ENCODE results near the gene BCAS3.

Gene BCAS3

GRCh38 chr17:61334673-61335072 is 657.0 kb downstream of the BCAS3 start:
- TF ChIP-seq ZNF384 (IDR thresholded peaks at IDR 0.05) (0 out of 2 replicates have a peak, but pooled peaks have one; percentile 12), FOXK2 (IDR thresholded peaks at IDR 0.05) (no peak)
- ChIA-PET POLR2A (no interaction called here), CTCF (no interaction called here)
- no peak for DNase-seq (ENCODE audit: extremely low spot score)

GRCh38 chr17:61335105-61335844 is 657.6 kb downstream of the BCAS3 start:
- TF ChIP-seq LEF1 (IDR thresholded peaks at IDR 0.05; ENCODE audit: borderline replicate concordance) (no peak), TARDBP (IDR thresholded peaks at IDR 0.05) (no peak)
- no peak for DNase-seq (ENCODE audit: extremely low spot score)
- ChIA-PET CTCF (interaction anchor here (0.7 to 1.2 kb wide), 2 partner anchors 33 to 55 kb away, joined by 3 to 4 read pairs; no protein-coding TSS in a partner anchor), POLR2A (interaction anchor here (0.8 kb wide), 1 partner anchor 83 kb away, joined by 3 read pairs; no protein-coding TSS in a partner anchor)

GRCh38 chr17:61335845-61336655 is 658.4 kb downstream of the BCAS3 start:
- DNase-seq (ENCODE audit: extremely low spot score): peak; percentile 30
- ChIA-PET CTCF (interaction anchor here (0.7 to 1.2 kb wide), 2 partner anchors 33 to 54 kb away, joined by 3 to 4 read pairs; no protein-coding TSS in a partner anchor), POLR2A (interaction anchor here (0.8 kb wide), 1 partner anchor 84 kb away, joined by 3 read pairs; no protein-coding TSS in a partner anchor)
- TF ChIP-seq PKNOX1 (IDR thresholded peaks at IDR 0.05) (0 out of 2 replicates have a peak, but pooled peaks have one; percentile 11), LEF1 (IDR thresholded peaks at IDR 0.05; ENCODE audit: borderline replicate concordance) (peak; percentile 77; the same call in 1 of the 2 replicates), CTBP1 (IDR thresholded peaks at IDR 0.05; ENCODE audit: borderline replicate concordance) (no peak)

GRCh38 chr17:61337290-61337689 is 659.6 kb downstream of the BCAS3 start:
- TF ChIP-seq ZNF384 (IDR thresholded peaks at IDR 0.05): no peak
- TF ChIP-seq ARNT (IDR thresholded peaks at IDR 0.05): no peak
- TF ChIP-seq FOXA1 (IDR thresholded peaks at IDR 0.05): no peak
- TF ChIP-seq FOXM1 (IDR thresholded peaks at IDR 0.05; ENCODE audit: borderline replicate concordance): no peak
- no peak for TF ChIP-seq ELF4 (IDR thresholded peaks at IDR 0.05)
- no peak for TF ChIP-seq SUZ12 (IDR thresholded peaks at IDR 0.05)
- TF ChIP-seq LEF1 (IDR thresholded peaks at IDR 0.05; ENCODE audit: borderline replicate concordance): no peak
- TF ChIP-seq TARDBP (IDR thresholded peaks at IDR 0.05): no peak
- TF ChIP-seq L3MBTL2 (conservative IDR thresholded peaks at IDR 0.05): no peak
- TF ChIP-seq PKNOX1 (IDR thresholded peaks at IDR 0.05): no peak
- TF ChIP-seq BHLHE40 (IDR thresholded peaks at IDR 0.05; ENCODE audit: borderline replicate concordance): no peak
- no peak for TF ChIP-seq CTBP1 (IDR thresholded peaks at IDR 0.05; ENCODE audit: borderline replicate concordance)
- no peak for TF ChIP-seq SP1 (IDR thresholded peaks at IDR 0.05)
- TF ChIP-seq NFRKB (IDR thresholded peaks at IDR 0.05): no peak
- no peak for TF ChIP-seq FOXK2 (IDR thresholded peaks at IDR 0.05)
- ChIA-PET CTCF (no interaction called here), POLR2A (no interaction called here)
- no peak for DNase-seq (ENCODE audit: extremely low spot score)

GRCh38 chr17:61338000-61338798 is 660.5 kb downstream of the BCAS3 start:
- no peak for DNase-seq (ENCODE audit: extremely low spot score)
- ChIA-PET POLR2A (no interaction called here), CTCF (no interaction called here)
- no peak for TF ChIP-seq FOXA1 (IDR thresholded peaks at IDR 0.05)
- no peak for TF ChIP-seq HDGF (IDR thresholded peaks at IDR 0.05; ENCODE audit: borderline replicate concordance)
- TF ChIP-seq TARDBP (IDR thresholded peaks at IDR 0.05): no peak
- TF ChIP-seq CTBP1 (IDR thresholded peaks at IDR 0.05; ENCODE audit: borderline replicate concordance): 0 out of 2 replicates have a peak, but pooled peaks have one; percentile 38
- no peak for TF ChIP-seq NFRKB (IDR thresholded peaks at IDR 0.05)
- TF ChIP-seq FOXM1 (IDR thresholded peaks at IDR 0.05; ENCODE audit: borderline replicate concordance): no peak
- peak; percentile 47; the same call in 1 of the 2 replicates for TF ChIP-seq PKNOX1 (IDR thresholded peaks at IDR 0.05)
- no peak for TF ChIP-seq FOXK2 (IDR thresholded peaks at IDR 0.05)
- TF ChIP-seq ZNF384 (IDR thresholded peaks at IDR 0.05): no peak; the same call in 1 of the 2 replicates
- no peak for TF ChIP-seq L3MBTL2 (conservative IDR thresholded peaks at IDR 0.05)
- TF ChIP-seq SP1 (IDR thresholded peaks at IDR 0.05): no peak
- TF ChIP-seq LEF1 (IDR thresholded peaks at IDR 0.05; ENCODE audit: borderline replicate concordance): no peak
